HG03432 (cell line): Measurements from ENCODE around the gene SYN1.
A peak's percentile ranks its signal among the peaks of the same experiment; 100 is the strongest.

ENCODE experiments used
- ATAC-seq: cut with Tn5 transposase; IDR thresholded peaks from one replicate; pipeline ENCODE4 v1.9.1; 2021; ENCODE audit warnings: mild to moderate bottlenecking, moderate library complexity; ENCODE audit not compliant: unreplicated experiment

SYN1 gene

GRCh38 chrX:47597222-47597621, 22.4 kb downstream of the SYN1 start:
- no peak for ATAC-seq

DNA sequence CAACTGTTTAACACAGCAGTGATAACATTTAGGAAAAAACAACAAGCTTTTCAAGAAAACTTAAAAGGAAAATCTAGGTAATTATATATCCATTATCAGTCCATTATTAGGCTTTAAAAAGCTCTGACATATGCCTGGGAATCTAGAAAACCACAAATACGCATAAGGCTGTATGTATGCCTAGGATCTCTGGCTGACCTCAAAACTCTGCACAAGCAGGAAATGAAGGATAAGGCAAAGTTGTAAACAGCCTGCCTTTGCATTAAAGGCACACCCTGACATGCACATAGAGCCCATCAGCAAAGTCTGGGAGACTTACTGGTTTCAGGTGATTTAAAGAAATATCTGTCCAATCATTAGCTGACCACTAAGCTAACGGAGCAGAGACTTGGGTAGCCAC, 23.4 kb downstream of the SYN1 start:
- ATAC-seq: no peak

DNA sequence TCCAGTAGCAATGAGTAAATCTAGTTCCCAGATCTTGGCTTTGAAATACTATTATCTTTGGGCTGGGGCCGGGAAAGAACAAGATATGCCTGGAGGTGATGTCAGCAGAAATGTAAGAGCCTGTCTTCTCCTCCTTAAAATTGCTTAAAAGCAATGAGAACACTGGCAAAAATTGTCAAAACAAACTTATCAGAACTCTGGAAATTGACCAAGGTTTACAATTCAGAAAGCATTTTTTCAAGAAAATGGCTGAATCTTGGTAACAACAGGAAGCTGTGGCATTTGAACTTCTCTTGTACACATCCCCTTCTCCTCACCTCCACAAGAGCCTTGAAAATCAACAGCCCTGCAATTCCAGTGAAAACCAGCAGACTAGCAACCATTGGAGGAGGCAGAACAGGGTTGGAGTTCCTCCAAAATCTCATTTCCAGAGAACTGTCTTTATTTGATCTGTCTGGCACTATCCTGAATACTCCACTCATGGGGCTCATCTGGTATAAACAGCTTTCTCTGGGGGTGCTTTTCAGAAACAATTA, 23.9 kb downstream of the SYN1 start:
- no peak for ATAC-seq

GRCh38 chrX:47593522-47593921, 26.1 kb downstream of the SYN1 start:
- no peak for ATAC-seq

DNA sequence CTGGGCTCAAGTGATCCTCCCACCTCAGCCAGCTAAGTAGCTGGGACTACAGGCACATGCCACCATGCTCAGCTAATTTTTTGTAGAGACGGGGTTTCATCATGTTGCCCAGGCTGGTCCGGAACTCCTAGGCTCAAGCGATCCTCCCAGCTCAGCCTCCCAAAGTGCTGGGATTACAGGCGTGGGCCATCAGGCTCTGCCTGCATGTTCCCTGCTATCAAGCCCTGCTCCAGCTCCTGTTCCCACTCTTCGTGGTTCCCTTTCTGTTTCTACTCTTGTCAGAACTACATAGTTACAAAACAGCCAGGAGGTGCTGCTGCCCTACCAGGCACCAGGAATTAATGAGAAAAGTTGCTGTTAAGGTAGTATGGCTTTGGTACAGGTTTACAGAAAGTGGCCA, 28.7 kb downstream of the SYN1 start:
- ATAC-seq: no peak

- no peak for ATAC-seq
Measured at GRCh38 chrX:47587906-47588735, 31.5 kb downstream of the SYN1 start.

DNA sequence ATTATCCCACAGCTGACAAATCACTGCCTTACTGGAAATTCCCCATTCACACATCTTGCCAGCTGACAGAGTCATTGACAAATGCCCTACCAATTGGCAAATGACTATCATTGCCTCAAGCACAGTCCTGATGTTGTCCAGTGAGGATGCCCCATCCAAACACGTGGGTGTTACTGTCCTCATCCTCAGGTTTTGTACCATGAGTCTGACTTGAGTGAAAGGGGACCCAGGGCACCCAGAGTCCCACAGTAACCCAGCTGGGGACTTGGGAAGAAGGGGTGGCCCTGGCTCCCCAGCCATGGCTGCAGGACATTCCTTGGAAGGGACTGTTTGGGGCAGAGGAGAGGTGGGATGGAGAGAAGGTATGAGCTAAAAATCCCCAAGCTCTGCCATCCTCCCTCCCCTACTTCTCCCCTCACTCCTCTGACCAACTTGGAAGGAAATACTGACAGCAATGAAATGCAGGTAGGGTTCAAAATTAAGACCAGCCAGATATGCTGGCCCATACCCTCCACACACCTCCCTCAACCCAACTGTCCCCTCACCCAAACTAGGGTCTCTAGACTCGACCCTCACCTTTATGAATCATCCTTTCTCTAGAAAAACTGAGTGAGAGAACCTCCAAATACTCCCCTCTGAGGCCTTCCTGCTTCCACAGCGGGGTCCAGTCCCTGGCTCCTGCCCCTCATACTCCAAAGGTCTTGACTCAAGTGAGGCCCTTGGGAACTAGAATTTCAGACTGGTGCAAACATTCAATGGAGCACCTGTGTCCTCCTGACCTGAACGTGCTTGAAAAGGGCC, 32.4 kb downstream of the SYN1 start:
- no peak for ATAC-seq

DNA sequence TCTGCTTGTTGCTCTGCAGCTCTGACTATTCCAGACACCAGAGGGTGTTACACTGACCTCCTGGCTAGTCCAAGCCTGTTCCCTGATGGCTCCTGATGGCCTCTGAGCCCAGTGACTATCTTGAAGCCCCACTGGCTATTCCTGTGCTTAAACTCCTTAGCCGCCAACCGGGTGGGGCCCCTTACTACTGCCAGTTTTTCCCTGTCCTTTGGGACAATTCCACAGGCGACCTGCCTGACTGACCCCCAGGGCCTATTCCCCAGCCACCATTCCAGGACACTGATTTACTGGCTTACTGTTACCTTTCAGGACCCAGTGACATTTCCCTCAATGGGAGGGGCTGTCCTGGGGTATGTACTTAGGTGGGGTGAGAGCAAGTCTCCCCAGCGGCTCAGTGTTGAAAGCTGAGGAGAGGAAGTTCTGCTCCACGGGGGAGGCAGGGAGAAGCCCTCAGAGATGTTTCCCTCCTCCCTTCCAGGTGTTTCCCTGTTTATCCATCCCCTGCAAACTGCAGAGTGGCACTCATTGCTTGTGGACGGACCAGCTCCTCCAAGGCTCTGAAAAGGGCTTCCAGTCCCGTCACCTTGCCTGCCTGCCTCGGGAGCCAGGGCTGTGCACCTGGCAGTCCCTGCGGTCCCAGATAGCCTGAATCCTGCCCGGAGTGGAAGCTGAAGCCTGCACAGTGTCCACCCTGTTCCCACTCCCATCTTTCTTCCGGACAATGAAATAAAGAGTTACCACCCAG, 33.4 kb downstream of the SYN1 start:
- ATAC-seq: no peak

DNA sequence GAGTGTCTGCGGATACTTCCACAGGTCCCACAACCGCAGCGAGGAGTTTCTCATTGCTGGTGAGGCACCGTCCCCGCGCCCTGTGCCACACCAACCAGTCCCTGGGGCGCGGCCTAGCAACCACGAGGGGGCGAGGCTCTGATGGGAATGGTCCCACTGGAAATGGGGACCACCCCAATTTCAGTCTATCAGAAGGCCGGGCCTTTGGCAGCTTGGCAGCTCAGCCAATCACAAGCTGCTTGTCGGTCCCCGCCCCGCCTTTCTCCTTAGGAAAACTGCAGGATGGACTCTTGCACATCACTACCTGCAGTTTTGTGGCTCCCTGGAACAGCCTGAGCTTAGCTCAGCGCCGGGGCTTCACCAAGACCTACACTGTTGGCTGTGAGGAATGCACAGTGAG, 34.4 kb downstream of the SYN1 start:
- no peak for ATAC-seq

GRCh38 chrX:47584714-47585113, 34.9 kb downstream of the SYN1 start:
- ATAC-seq: no peak

- ATAC-seq: no peak
Measured at GRCh38 chrX:47583240-47583861, 36.3 kb downstream of the SYN1 start.

GRCh38 chrX:47581731-47582647, 37.7 kb downstream of the SYN1 start, which contains the start of gene TIMP1:
TSS of gene TIMP1 (plus strand) at chrX:47582436. CDS start at chrX:47583416, 980 bp downstream.
- ATAC-seq: peak; percentile 96

DNA sequence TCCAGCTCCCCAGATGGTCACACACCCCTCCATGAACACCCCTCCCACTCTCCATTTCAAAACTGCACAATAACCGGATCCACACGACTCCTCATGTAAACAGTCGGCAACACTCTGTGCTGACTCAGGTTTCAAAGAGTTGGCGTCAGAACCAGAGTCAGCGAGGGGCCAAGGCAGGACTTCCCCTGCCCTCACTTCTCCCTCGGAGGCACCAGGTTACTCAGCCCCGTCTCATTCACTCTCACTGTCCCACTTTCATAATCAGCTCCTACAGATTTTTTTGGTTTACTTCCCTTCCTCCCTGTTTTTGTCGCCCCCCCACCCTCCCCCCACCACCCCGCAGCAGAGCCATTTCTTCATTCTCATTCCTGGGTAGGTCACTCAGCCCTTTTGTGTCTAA, 40.1 kb downstream of the SYN1 start:
- no peak for ATAC-seq

- ATAC-seq: no peak
Measured at GRCh38 chrX:47578692-47579091, 41.0 kb downstream of the SYN1 start.

DNA sequence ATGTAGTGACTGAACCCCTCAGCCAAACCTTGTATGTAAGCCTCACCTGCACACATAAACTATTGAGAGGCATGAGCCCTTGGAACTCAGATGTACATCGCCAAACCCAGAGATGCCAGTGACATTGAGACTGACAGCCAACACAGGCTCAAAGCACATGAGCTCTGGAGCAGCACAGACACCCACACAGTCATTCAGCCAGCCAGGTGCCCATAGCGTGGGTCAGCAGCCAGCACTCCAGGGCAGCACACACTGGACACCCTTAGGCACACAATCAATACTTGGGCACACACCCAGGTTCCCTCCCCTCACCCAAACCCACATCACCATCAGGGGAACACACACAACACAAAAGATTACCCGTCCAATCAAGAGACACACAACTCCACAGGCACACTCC, 41.8 kb downstream of the SYN1 start:
- ATAC-seq: no peak

- ATAC-seq: no peak
Measured at GRCh38 chrX:47577424-47577823, 42.2 kb downstream of the SYN1 start.

DNA sequence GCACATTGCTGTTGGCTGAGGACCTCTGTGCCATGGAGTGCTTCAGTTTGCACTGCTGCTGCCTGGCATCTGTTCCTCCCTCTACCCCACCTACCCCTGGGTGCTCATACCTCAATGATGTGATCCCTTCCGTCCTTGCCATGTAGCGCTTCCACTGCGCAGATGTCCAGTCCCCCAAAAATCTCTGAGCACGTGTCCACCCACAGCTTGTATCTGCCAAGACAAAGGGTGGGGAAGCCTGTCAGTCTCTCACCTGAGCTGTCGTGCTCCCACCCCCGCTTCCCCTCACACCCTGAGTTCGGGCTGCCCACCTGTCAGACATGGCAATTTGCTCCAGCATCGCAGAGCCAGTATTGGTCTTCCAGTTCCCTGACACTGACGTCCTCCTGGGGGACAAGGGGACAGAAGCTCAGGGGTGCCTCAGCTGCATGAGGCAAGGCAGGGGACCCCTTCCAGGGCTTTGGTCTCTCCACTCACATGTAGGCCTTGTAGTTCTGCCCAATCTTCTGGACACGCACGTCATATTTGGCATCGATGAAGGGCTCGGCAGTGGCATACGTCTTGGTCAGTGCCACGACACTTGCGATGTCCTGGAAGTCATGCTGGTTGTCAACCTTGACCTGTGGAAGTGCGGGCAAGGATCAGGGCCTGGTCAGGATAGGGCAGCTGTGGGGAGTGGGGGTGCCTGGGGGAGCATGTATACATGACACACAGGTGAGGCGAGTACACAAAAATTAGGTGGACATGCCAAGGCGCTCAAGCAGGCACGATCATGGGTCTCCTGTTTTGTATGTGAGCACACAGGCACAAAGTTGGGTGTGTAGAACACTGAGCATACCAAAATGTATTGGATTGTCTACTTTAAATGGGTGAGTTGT, 43.4 kb downstream of the SYN1 start:
- ATAC-seq: no peak

DNA sequence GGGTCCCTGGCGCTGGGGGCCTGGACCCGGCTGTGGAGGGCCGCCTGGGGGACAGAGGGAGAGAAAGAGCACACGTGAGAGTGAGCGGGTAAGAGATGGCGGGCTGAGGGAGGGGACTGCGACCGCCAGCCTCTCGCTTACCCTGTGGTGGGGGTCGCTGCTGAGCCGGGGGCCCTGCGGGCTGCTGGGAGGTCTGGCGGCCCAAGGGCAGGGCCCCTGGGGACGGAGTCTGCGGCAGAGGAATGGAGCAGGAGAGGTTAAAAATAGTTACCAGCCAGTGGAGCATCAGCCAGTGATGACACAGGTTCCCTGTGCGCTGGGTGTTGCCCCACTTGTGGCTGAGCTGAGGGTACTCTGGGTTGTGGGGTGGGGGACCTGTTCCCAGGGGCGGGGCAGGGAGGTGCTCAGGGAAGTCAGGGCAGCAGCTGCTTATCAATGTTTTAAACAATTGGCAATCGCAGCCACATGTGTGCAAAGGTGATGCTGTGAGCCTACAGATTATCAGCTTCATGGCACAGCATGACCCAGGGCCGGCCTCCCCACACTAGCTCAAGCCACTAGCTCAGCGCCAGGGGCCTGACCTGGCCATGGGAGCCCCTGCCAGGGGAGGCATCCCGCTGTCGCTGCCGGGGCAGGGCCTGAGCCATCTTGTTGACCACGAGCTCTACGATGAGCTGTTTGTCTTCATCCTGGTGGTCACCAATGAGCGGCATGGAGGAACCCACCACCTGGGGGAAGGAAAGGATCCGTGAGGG, 44.9 kb downstream of the SYN1 start:
- no peak for ATAC-seq
